DND-41 (cell line): ENCODE results near the gene TRIM63.

ENCODE experiments used
- ATAC-seq: fragments of 200-7000 bp; cut with Tn5 transposase; 3 replicates; pipeline ENCODE4 v1.9.1; 2021; ENCODE audit warnings: low read depth; ENCODE audit not compliant: insufficient read depth
- DNase-seq: peaks from one replicate; pipeline ENCODE4 v3.0.0-alpha.2; 2020
- H2AFZ ChIP-seq: 2 replicates; pipeline ENCODE4 v1.6.0; 2012; ENCODE audit warnings: low read depth, low read length
- H3K27ac ChIP-seq: 2 replicates; pipeline ENCODE4 v1.5.1; 2012; ENCODE audit warnings: low read length, inconsistent platforms
- H3K27me3 ChIP-seq: fragments of 200-600 bp; sonication (generic); 2 replicates; pipeline ENCODE4 v1.6.0; 2012; ENCODE audit warnings: low read length, mild to moderate bottlenecking, inconsistent platforms; ENCODE audit not compliant: insufficient read depth, poor library complexity
- H3K36me3 ChIP-seq: 2 replicates; pipeline ENCODE4 v1.5.1; 2012; ENCODE audit warnings: low read length, inconsistent platforms; ENCODE audit not compliant: insufficient read depth
- H3K4me1 ChIP-seq: 2 replicates; pipeline ENCODE4 v1.5.1; 2012; ENCODE audit warnings: mild to moderate bottlenecking, low read length; ENCODE audit not compliant: insufficient read depth
- H3K4me2 ChIP-seq: 2 replicates; pipeline ENCODE4 v1.6.0; 2012; ENCODE audit warnings: mild to moderate bottlenecking, moderate library complexity, low read length, inconsistent platforms; ENCODE audit not compliant: insufficient read depth
- H3K4me3 ChIP-seq, 2 experiments: fragments of 200-600 bp in 1 of 2; shearing (Covaris generic) in 1 of 2; 2 replicates each; pipeline ENCODE4 v1.5.1; 2012 to 2016; ENCODE audit warnings: inconsistent platforms in 2 of 2, low read length in 2 of 2, mild to moderate bottlenecking in 2 of 2, low read depth in 1 of 2, moderate library complexity in 1 of 2
- H3K79me2 ChIP-seq: 2 replicates; pipeline ENCODE4 v1.6.0; 2012; ENCODE audit warnings: low read length, inconsistent platforms; ENCODE audit not compliant: insufficient read depth
- H3K9ac ChIP-seq: 2 replicates; pipeline ENCODE4 v1.6.0; 2012; ENCODE audit warnings: low read depth, mild to moderate bottlenecking, inconsistent platforms, low read length, moderate library complexity
- H3K9me3 ChIP-seq: 2 replicates; pipeline ENCODE4 v1.5.1; 2012; ENCODE audit warnings: low read length, moderate library complexity, mild to moderate bottlenecking, inconsistent platforms; ENCODE audit not compliant: insufficient read depth, severe bottlenecking
- H4K20me1 ChIP-seq: 2 replicates; pipeline ENCODE4 v1.6.0; 2012; ENCODE audit warnings: low read length; ENCODE audit not compliant: insufficient read depth
- EZH2 ChIP-seq: IDR thresholded peaks from 3 replicates; pipeline ENCODE4 v1.6.1; 2012; ENCODE audit warnings: borderline replicate concordance, low read depth, mild to moderate bottlenecking, moderate library complexity, low read length, inconsistent platforms; ENCODE audit not compliant: severe bottlenecking
- TF ChIP-seq, protein P1 (sequence below): IDR thresholded peaks from 2 replicates; pipeline ENCODE4 v1.5.1; 2012; ENCODE audit warnings: borderline replicate concordance, low read length, moderate library complexity, mild to moderate bottlenecking; ENCODE audit not compliant: poor library complexity, severe bottlenecking; ENCODE audit errors: extremely low read depth

The TRIM63 gene

DNA sequence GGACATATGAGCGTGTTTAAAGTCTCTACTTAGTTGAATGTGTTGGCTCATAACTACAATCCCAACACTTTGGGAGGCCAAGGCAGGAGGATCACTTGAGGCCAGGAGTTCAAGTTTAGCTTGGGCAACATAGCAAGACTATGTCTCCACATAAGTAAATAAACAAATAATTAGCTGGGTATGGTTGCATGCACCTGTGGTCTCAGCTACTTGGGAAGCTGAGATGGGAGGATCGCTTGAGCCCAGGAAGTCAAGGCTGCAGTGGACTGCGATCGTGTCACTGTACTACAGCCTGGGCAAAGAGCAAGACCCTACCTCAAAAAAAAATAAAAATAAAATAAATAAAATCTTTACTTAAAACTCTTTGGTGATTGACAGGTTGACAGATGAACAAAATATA is 31.2 kb upstream of the TRIM63 start:
- no peaks in the 10 kb centered on the region for H3K4me1 ChIP-seq
- H3K4me3 ChIP-seq: no peak overlapping the region
- no peaks in the 10 kb centered on the region for H3K36me3 ChIP-seq
- H3K9me3 ChIP-seq: no peaks in the 10 kb centered on the region
- H3K27me3 ChIP-seq: peaks cover 21% of the 10 kb centered on the region
- H3K9ac ChIP-seq: no peak overlapping the region
- no peaks in the 10 kb centered on the region for H3K79me2 ChIP-seq
- H3K27ac ChIP-seq: no peak overlapping the region
- H3K4me2 ChIP-seq: no peak overlapping the region
- no peak for ATAC-seq
- DNase-seq: no peak
- no peak for TF ChIP-seq EZH2
- TF ChIP-seq, protein P1, sequence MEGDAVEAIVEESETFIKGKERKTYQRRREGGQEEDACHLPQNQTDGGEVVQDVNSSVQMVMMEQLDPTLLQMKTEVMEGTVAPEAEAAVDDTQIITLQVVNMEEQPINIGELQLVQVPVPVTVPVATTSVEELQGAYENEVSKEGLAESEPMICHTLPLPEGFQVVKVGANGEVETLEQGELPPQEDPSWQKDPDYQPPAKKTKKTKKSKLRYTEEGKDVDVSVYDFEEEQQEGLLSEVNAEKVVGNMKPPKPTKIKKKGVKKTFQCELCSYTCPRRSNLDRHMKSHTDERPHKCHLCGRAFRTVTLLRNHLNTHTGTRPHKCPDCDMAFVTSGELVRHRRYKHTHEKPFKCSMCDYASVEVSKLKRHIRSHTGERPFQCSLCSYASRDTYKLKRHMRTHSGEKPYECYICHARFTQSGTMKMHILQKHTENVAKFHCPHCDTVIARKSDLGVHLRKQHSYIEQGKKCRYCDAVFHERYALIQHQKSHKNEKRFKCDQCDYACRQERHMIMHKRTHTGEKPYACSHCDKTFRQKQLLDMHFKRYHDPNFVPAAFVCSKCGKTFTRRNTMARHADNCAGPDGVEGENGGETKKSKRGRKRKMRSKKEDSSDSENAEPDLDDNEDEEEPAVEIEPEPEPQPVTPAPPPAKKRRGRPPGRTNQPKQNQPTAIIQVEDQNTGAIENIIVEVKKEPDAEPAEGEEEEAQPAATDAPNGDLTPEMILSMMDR: no peak
- H2AFZ ChIP-seq: no peak overlapping the region
- H4K20me1 ChIP-seq: no peaks in the 10 kb centered on the region

DNA sequence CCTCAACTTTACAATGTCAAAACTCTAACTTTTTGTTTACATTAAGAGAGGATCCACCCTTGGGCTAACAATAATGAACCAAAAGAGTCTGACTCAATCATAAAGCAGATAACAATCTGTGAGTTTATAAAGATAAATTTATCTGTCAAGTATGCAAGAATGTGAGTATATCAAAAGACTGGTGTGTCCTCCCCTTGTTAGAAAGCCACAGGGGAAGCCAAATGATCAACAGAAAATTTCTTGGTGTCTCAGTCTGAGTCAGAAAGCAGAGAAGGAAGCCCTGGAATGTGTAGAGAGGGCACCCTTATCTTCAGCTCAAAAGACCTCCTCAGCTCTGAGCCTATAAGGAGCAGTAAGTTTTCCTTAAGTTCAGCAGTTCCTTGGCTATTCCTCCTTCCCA is 30.3 kb upstream of the TRIM63 start:
- Histone ChIP-seq H3K9me3 (no peaks in the 10 kb centered on the region), H2AFZ (no peak overlapping the region; the same call in 1 of the 2 replicates), H3K27me3 (peaks cover 25% of the 10 kb centered on the region), H3K79me2 (no peaks in the 10 kb centered on the region), H3K4me3 (no peak overlapping the region), H3K4me2 (no peak overlapping the region), H3K9ac (no peak overlapping the region), H3K27ac (no peak overlapping the region), H3K4me1 (no peaks in the 10 kb centered on the region), H3K36me3 (no peaks in the 10 kb centered on the region), H4K20me1 (no peaks in the 10 kb centered on the region)
- ATAC-seq: no peak
- no peak for DNase-seq
- TF ChIP-seq, protein P1: no peak
- no peak for TF ChIP-seq EZH2

DNA sequence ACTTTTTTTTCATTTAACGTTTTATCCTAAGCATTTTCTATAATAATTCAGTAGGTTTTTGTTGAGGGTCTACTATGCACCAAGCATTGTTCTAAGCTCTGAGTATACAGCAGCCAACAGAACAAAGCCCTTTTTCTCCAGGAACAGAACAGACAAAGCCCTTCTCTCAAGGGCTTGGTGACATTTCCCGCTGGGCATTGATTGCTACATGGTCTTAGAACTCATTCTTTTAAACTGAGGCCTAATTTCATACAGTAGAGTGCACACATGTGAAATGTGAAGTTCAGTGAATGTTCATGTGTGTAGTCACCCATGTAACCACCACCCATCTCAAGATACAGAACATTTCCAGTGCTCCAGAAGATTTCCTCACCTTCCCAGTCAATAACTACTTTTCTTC is 29.0 kb upstream of the TRIM63 start:
- Histone ChIP-seq H3K4me3 (no peak overlapping the region), H3K4me2 (no peak overlapping the region), H3K36me3 (no peaks in the 10 kb centered on the region), H3K9me3 (no peaks in the 10 kb centered on the region), H3K27ac (no peak overlapping the region), H3K4me1 (no peaks in the 10 kb centered on the region), H3K27me3 (peaks cover 24% of the 10 kb centered on the region), H3K9ac (no peak overlapping the region), H2AFZ (no peak overlapping the region; the same call in 1 of the 2 replicates), H3K79me2 (no peaks in the 10 kb centered on the region), H4K20me1 (no peaks in the 10 kb centered on the region)
- ATAC-seq (no peak), DNase-seq (no peak)
- TF ChIP-seq EZH2: no peak
- TF ChIP-seq, protein P1: no peak
